Fibroblast of skin of left quadriceps (primary cell): ENCODE measurements around the gene PMIS2.

Experiments
- DNase-seq, 2 experiments: peaks; one replicate each; pipeline ENCODE4 v3.0.0-alpha.2; 2013; ENCODE audit warnings: low read depth in 2 of 2

Gene PMIS2

GRCh38 chr19:35628565-35629331, 42.8 kb downstream of the PMIS2 start, which contains the start of gene RBM42:
Gene RBM42 (plus strand): TSS chr19:35629036. CDS start chr19:35629154, 118 bp downstream.
- peak; percentile 99 for DNase-seq

- DNase-seq: no peak
Measured at GRCh38 chr19:35629332-35629633, 43.3 kb downstream of the PMIS2 start.

GRCh38 chr19:35633727-35634440, 47.9 kb downstream of the PMIS2 start:
- no peak for DNase-seq

- DNase-seq: no peak
Measured at GRCh38 chr19:35636651-35637050, 50.7 kb downstream of the PMIS2 start.
